Measurements from ENCODE around the gene STPG4. TPM values are rescaled to one million over a fixed set of nuclear protein-coding genes. Genes with fewer than 3 reads are reported as not detected.

Gene STPG4
- total RNA-seq, 1 experiment from 2014 or later = 8.7 TPM

DNA sequence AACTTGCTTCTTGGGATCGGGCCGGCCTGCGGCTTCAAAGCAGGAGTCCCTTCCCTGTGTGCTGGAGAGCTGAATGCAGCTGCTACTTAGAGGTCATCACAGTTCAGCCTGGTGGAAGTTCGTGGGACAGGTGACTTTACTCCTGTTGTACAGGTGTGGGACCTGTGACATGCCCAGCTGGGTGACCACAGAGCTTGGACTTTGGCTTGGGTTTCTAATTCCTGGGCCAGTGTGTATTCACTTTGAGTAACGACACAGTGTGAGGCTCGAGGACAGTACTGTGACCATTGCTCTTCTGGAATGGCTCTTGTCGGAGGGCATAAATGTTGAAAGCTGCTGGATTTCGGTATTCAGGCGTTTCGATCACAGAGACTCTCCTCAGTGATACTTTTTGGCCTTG is 114.5 kb downstream of the STPG4 start:
- CTCF ChIA-PET = no interaction called here

DNA sequence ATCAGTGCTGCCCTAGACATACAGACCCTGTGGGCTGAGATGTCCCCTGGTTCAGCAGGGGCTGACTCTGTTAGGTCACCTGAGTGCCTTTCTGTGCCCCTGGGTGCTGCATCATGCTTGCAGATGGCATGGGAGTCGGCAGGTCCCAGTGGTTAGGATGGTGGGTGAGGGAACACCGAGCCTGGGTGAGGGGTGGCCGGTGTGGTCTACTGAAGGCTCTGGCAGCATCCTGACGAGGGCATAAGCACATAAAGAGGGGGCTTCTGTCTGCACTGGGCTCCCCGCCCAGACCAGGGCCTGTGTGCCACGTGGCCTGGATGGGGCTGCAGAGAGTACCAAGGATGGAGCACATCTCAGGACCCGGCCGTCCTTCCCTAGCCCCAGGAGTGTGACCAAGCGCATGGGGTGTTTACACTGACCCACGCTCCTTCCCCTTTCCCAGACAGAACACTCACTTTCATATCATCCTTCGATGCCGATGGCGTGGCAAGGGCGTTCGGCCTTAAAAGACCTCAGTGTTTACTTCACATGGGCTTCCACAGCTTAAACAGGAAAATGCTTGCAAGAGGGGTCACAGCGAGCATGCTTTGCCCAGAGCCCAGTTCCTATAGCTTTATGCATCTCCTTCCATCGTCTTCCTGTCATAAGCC is 115.1 kb downstream of the STPG4 start:
- Histone ChIP-seq H3K4me2 (no peak overlapping the region), H4K20me1 (ENCODE audit: insufficient read depth) (no peaks in the 10 kb centered on the region), H3K36me3 (ENCODE audit: low read depth) (peaks cover 22% of the 10 kb centered on the region), H3F3A (ENCODE audit: insufficient read depth, low read depth) (peaks cover 52% of the 10 kb centered on the region), H2AFZ (no peak overlapping the region), H3K9me3 (ENCODE audit: insufficient read depth, low read depth) (no peaks in the 10 kb centered on the region), H3K79me2 (ENCODE audit: low read depth) (peaks cover 40% of the 10 kb centered on the region), H3K4me3 (no peak overlapping the region), H3K27me3 (ENCODE audit: insufficient read depth, low read depth) (no peaks in the 10 kb centered on the region), H3K4me1 (replicated peaks; ENCODE audit: insufficient read depth) (peaks cover 84% of the 10 kb centered on the region), H3K27ac (peak overlapping the region; percentile 89; the same call in 1 of the 2 replicates), H3K9me2 (ENCODE audit: insufficient read depth) (no peaks in the 10 kb centered on the region)
- BruUV-seq (replicated peaks) = no TSS peak
- POLR2A ChIA-PET (ENCODE audit: unreplicated experiment) = interaction anchor here (0.7 kb wide), 2 partner anchors 10 to 117 kb away, joined by 4 to 6 read pairs; no protein-coding TSS in a partner anchor
- DNase-seq = no peak
- TF ChIP-seq EZH2 (IDR thresholded peaks at IDR 0.05; ENCODE audit: low read depth) = no peak
- TF ChIP-seq, protein P1, sequence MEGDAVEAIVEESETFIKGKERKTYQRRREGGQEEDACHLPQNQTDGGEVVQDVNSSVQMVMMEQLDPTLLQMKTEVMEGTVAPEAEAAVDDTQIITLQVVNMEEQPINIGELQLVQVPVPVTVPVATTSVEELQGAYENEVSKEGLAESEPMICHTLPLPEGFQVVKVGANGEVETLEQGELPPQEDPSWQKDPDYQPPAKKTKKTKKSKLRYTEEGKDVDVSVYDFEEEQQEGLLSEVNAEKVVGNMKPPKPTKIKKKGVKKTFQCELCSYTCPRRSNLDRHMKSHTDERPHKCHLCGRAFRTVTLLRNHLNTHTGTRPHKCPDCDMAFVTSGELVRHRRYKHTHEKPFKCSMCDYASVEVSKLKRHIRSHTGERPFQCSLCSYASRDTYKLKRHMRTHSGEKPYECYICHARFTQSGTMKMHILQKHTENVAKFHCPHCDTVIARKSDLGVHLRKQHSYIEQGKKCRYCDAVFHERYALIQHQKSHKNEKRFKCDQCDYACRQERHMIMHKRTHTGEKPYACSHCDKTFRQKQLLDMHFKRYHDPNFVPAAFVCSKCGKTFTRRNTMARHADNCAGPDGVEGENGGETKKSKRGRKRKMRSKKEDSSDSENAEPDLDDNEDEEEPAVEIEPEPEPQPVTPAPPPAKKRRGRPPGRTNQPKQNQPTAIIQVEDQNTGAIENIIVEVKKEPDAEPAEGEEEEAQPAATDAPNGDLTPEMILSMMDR (conservative IDR thresholded peaks at IDR 0.05) = no peak
- CTCF ChIA-PET = no interaction called here
- intact Hi-C loops (cut with micrococcal nuclease; ENCODE audit: unreplicated experiment) = no loop called here

More for the DNA sequence above, 114.5 kb downstream of the STPG4 start:
- Histone ChIP-seq H3K4me2 (no peak overlapping the region), H3K79me2 (ENCODE audit: low read depth) (peaks cover 40% of the 10 kb centered on the region), H2AFZ (no peak overlapping the region), H3K36me3 (ENCODE audit: low read depth) (peaks cover 22% of the 10 kb centered on the region), H3K9me2 (ENCODE audit: insufficient read depth) (no peaks in the 10 kb centered on the region), H3K9me3 (ENCODE audit: insufficient read depth, low read depth) (no peaks in the 10 kb centered on the region), H4K20me1 (ENCODE audit: insufficient read depth) (no peaks in the 10 kb centered on the region), H3K4me3 (no peak overlapping the region), H3K4me1 (replicated peaks; ENCODE audit: insufficient read depth) (peaks cover 84% of the 10 kb centered on the region), H3F3A (ENCODE audit: insufficient read depth, low read depth) (peaks cover 45% of the 10 kb centered on the region), H3K27me3 (ENCODE audit: insufficient read depth, low read depth) (no peaks in the 10 kb centered on the region), H3K27ac (peak overlapping the region; percentile 89)
- POLR2A ChIA-PET (ENCODE audit: unreplicated experiment) = no interaction called here
- no peak for DNase-seq
- TF ChIP-seq EZH2 (IDR thresholded peaks at IDR 0.05; ENCODE audit: low read depth) = no peak
- TF ChIP-seq, protein P1 (conservative IDR thresholded peaks at IDR 0.05) = no peak
- intact Hi-C loops (cut with micrococcal nuclease; ENCODE audit: unreplicated experiment) = no loop called here
- BruUV-seq (replicated peaks) = no TSS peak

DNA sequence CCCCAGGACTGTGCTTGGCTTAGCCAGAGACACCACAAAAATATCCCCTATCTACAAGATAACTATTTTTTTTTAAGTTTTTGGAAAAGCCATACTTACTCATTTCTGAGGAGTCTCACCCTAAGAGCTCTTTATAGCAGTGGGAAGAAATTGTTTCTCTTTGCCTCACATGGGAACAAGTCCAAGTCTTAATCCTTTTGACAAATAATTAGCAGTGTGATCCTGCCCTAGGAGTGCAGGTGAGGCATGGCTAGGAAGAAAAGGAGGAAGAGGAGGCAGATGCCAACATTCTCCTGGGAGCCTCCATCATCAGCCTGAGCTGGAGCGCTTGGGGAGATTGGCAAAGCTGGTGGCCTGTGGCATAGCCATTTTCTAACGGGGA is 115.6 kb downstream of the STPG4 start:
- Histone ChIP-seq H4K20me1 (ENCODE audit: insufficient read depth) (no peaks in the 10 kb centered on the region), H3K9me2 (ENCODE audit: insufficient read depth) (no peaks in the 10 kb centered on the region), H3K4me2 (no peak overlapping the region), H3K27me3 (ENCODE audit: insufficient read depth, low read depth) (no peaks in the 10 kb centered on the region), H2AFZ (no peak overlapping the region), H3K36me3 (ENCODE audit: low read depth) (peaks cover 20% of the 10 kb centered on the region), H3K4me1 (replicated peaks; ENCODE audit: insufficient read depth) (peaks cover 84% of the 10 kb centered on the region), H3K9me3 (ENCODE audit: insufficient read depth, low read depth) (no peaks in the 10 kb centered on the region), H3F3A (ENCODE audit: insufficient read depth, low read depth) (peaks cover 55% of the 10 kb centered on the region), H3K27ac (peak overlapping the region; percentile 9; the same call in 1 of the 2 replicates), H3K79me2 (ENCODE audit: low read depth) (peaks cover 40% of the 10 kb centered on the region), H3K4me3 (no peak overlapping the region)
- POLR2A ChIA-PET (ENCODE audit: unreplicated experiment) = interaction anchor here (0.7 kb wide), 2 partner anchors 10 to 117 kb away, joined by 4 to 6 read pairs; no protein-coding TSS in a partner anchor
- CTCF ChIA-PET = no interaction called here
- no peak for TF ChIP-seq EZH2 (IDR thresholded peaks at IDR 0.05; ENCODE audit: low read depth)
- TF ChIP-seq, protein P1 (conservative IDR thresholded peaks at IDR 0.05) = no peak
- peak in 1 of 2 experiments; percentile 55 for DNase-seq
- intact Hi-C loops (cut with micrococcal nuclease; ENCODE audit: unreplicated experiment) = no loop called here
- no TSS peak for BruUV-seq (replicated peaks)
